Activated CD8-positive, alpha-beta T cell treated with anti-CD3 and anti-CD28 coated beads for 36 hours (primary cell): ENCODE data around the gene SLC2A2. TPM values are rescaled to one million over a fixed set of nuclear protein-coding genes. Genes with fewer than 3 reads are reported as not detected.

Source experiments
- ATAC-seq: fragments of 200-7000 bp; cut with Tn5 transposase; one replicate; pipeline ENCODE4 v1.10.0; 2021; ENCODE audit warnings: mild to moderate bottlenecking, moderate library complexity
- CTCF ChIA-PET: fragments of 350-600 bp; sonication (Branson Sonifier 250); formaldehyde crosslinking; loops from one replicate; lab custom pipeline; 2021; ENCODE audit warnings: antibody characterized with exemption; lab: Charles Lee
- POLR2A ChIA-PET: fragments of 350-600 bp; sonication (Branson Sonifier 250); formaldehyde crosslinking; loops from one replicate; lab custom pipeline; 2021; ENCODE audit warnings: antibody characterized with exemption; lab: Charles Lee
- DNase-seq: peaks from one replicate; pipeline ENCODE4 v3.0.0-alpha.2; 2020
- H3K27ac Mint-ChIP-seq: one replicate; pipeline ENCODE4 v1.8.0; 2021; ENCODE audit warnings: mild to moderate bottlenecking, mixed read lengths
- H3K27me3 Mint-ChIP-seq: one replicate; pipeline ENCODE4 v1.8.0; 2021; ENCODE audit warnings: mixed read lengths
- H3K36me3 Mint-ChIP-seq: one replicate; pipeline ENCODE4 v1.8.0; 2021; ENCODE audit warnings: low read depth, mixed read lengths
- H3K4me1 Mint-ChIP-seq: one replicate; pipeline ENCODE4 v1.8.0; 2021; ENCODE audit warnings: low read depth, mixed read lengths
- H3K4me3 Mint-ChIP-seq: one replicate; pipeline ENCODE4 v1.8.0; 2021; ENCODE audit warnings: mild to moderate bottlenecking, moderate library complexity, mixed read lengths
- H3K9me3 Mint-ChIP-seq: one replicate; pipeline ENCODE4 v1.8.0; 2021; ENCODE audit warnings: mixed read lengths
- CTCF ChIP-seq: fragments of 200-600 bp; IDR thresholded peaks from one replicate; pipeline ENCODE4 v1.8.0; 2022; ENCODE audit warnings: antibody characterized with exemption, mild to moderate bottlenecking
- intact Hi-C: fragments of 100-400 bp; cut with micrococcal nuclease; formaldehyde crosslinking; loops from one replicate; pipeline ENCODE4 v1.10.0; 2022
- total RNA-seq, 2 experiments: library from RNA; stranded (reverse); gene quantifications; one replicate each; pipeline ENCODE4 v1.2.3, GENCODE V29; 2021

The SLC2A2 gene
- total RNA-seq, 2 experiments from 2014 or later = not detected

GRCh38 chr3:170982733-170983132 is 43.8 kb downstream of the SLC2A2 start:
- H3K9me3 Mint-ChIP-seq = peaks cover 3% of the 10 kb centered on the region
- no peak for TF ChIP-seq CTCF
- H3K27ac Mint-ChIP-seq = no peak overlapping the region
- H3K4me1 Mint-ChIP-seq = no peaks in the 10 kb centered on the region
- CTCF ChIA-PET = no interaction called here
- POLR2A ChIA-PET = no interaction called here
- ATAC-seq (no peak), DNase-seq (no peak)
- intact Hi-C loops = no loop called here
- H3K4me3 Mint-ChIP-seq = no peak overlapping the region
- H3K27me3 Mint-ChIP-seq = peaks cover 14% of the 10 kb centered on the region
- no peaks in the 10 kb centered on the region for H3K36me3 Mint-ChIP-seq

- H3K27ac Mint-ChIP-seq = no peak overlapping the region
- H3K27me3 Mint-ChIP-seq = peaks cover 17% of the 10 kb centered on the region
- peak; percentile 17 for TF ChIP-seq CTCF
- ChIA-PET POLR2A (no interaction called here), CTCF (interaction anchor here (0.6 kb wide), 1 partner anchor 94 kb away, joined by 3 read pairs; no protein-coding TSS in a partner anchor)
- DNase-seq (no peak), ATAC-seq (no peak)
- no peak overlapping the region for H3K4me3 Mint-ChIP-seq
- no peaks in the 10 kb centered on the region for H3K4me1 Mint-ChIP-seq
- intact Hi-C loops = no loop called here
- H3K36me3 Mint-ChIP-seq = no peaks in the 10 kb centered on the region
- peaks cover 3% of the 10 kb centered on the region for H3K9me3 Mint-ChIP-seq
These were observed 46.1 kb downstream of the SLC2A2 start for GRCh38 chr3:170980399-170980798.

- H3K27me3 Mint-ChIP-seq = peaks cover 12% of the 10 kb centered on the region
- ChIA-PET POLR2A (no interaction called here), CTCF (no interaction called here)
- H3K9me3 Mint-ChIP-seq = no peaks in the 10 kb centered on the region
- ATAC-seq (no peak), DNase-seq (no peak)
- H3K36me3 Mint-ChIP-seq = no peaks in the 10 kb centered on the region
- H3K27ac Mint-ChIP-seq = no peak overlapping the region
- H3K4me1 Mint-ChIP-seq = no peaks in the 10 kb centered on the region
- TF ChIP-seq CTCF = no peak
- H3K4me3 Mint-ChIP-seq = no peak overlapping the region
- intact Hi-C loops = no loop called here
These were observed 48.4 kb downstream of the SLC2A2 start for GRCh38 chr3:170977949-170978745.

- CTCF ChIA-PET = no interaction called here
- DNase-seq (no peak), ATAC-seq (no peak)
- TF ChIP-seq CTCF = no peak
- POLR2A ChIA-PET = no interaction called here
- peaks cover 12% of the 10 kb centered on the region for H3K27me3 Mint-ChIP-seq
- no peaks in the 10 kb centered on the region for H3K4me1 Mint-ChIP-seq
- H3K36me3 Mint-ChIP-seq = no peaks in the 10 kb centered on the region
- H3K4me3 Mint-ChIP-seq = no peak overlapping the region
- H3K27ac Mint-ChIP-seq = no peak overlapping the region
- intact Hi-C loops = no loop called here
- H3K9me3 Mint-ChIP-seq = no peaks in the 10 kb centered on the region
These were observed 50.4 kb downstream of the SLC2A2 start for GRCh38 chr3:170976190-170976519.

GRCh38 chr3:170975283-170976189 is 51.0 kb downstream of the SLC2A2 start:
- Mint-ChIP-seq H3K4me1 (no peaks in the 10 kb centered on the region), H3K36me3 (no peaks in the 10 kb centered on the region), H3K27ac (no peak overlapping the region), H3K27me3 (peaks cover 12% of the 10 kb centered on the region), H3K4me3 (no peak overlapping the region), H3K9me3 (no peaks in the 10 kb centered on the region)
- ATAC-seq (no peak), DNase-seq (no peak)
- CTCF ChIA-PET = no interaction called here
- intact Hi-C loops = no loop called here
- POLR2A ChIA-PET = no interaction called here
- TF ChIP-seq CTCF = no peak
